HG02973 (cell line): ENCODE data around the gene ATN1.
"Not testable (repeated sequence)": the region's sequence is repeated elsewhere in the genome, so short reads cannot be mapped to it uniquely, and the experiment has no call there.

Experiments
- ATAC-seq: cut with Tn5 transposase; IDR thresholded peaks from one replicate; pipeline ENCODE4 v1.9.1; 2021; ENCODE audit warnings: moderate library complexity; ENCODE audit not compliant: unreplicated experiment

The ATN1 gene

DNA sequence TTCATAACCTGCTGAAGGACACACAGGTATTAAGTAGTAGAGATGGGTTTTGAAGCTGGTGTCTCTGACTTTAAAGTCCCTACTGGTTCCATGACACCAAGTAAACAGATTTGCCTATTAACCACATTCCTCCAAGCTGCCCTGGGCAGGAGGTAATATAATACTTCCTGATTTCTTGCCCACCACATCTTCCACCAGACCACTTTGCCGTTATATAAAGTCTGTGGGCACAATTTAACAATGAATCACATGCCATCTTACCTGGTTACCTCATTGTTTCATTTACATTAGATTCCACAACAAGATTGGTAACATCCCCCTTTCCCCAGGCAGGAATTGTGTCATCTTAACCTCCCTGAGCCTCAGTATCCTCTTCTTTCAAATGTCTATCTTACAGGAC, 24.0 kb upstream of the ATN1 start:
- ATAC-seq = no peak

DNA sequence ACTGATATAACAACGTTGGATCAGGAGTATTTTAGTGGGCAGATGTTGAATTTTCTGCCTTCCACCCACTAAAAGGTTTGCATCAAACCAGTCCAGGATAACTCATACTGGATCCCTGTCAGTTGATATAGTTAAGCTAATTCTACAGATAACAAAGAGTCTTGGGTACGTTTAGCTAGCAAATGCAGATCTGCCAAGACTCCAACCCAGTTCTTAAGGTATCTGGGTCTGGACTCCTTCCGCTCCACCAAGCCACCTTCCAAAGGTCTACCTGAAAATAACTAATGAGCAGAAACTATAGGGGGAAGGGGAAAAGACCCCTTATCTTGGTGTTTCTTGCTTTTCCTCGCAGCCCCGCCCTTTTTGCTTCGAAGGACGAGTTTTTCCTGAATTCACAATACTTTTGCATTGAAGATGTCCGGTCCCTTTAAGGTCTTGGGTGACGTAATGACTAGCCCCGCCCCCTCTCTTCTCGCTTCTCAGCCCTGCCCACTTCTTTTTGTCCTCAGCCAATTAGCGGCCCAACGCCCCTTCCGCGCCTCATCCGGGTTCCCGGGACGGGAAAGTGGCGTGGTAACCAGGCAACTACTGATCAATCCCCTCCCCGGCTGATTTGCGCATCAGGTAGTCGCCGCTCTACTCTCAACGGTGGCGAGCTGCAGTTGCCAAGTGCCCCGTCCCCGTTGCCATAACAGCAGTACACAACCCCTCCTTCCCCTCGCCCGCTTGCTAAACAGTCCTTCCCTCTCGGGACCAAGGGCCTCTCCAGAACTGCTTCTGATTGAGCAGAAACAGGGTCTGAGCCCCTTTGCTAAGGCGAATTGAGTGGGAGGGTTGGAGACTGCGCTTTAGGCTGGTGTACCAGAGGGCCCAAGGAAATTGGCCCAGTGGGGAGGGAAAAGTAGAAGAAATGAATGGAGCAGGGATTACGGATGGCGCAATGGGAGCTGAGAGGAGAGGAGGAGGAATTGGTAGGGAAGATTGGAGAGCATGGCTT, 23.2 kb upstream of the ATN1 start, which contains the start of gene LRRC23:
LRRC23 (plus strand) TSS at position 543 of the 997 bp plus-strand sequence. CDS start 812 bp downstream, outside the sequence.
- ATAC-seq = peak; percentile 84

DNA sequence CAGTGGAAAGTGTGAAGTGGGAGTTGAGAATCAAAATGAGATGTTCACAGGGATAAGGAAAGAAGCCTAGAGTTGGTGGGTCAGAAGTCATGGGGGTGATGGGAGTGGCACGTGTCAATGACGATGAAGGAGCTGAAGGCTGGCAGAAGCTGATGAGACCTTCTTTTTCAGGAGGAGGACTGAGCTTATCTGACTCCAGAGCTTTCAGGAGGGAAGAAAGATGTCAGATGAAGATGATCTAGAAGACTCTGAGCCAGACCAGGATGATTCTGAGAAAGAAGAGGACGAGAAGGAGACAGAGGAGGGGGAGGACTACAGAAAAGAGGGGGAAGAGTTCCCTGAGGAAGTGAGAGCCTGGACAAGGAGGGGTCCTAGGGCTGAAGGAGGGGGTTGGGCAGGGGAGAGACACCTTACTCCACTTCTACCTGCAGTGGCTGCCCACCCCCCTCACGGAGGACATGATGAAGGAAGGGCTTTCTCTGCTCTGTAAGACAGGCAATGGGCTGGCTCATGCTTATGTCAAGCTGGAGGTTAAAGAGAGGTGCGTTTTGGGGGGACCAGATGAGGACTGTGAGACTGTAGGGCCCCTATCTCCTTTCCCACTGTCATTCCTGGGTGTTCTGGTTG, 22.2 kb upstream of the ATN1 start:
- ATAC-seq = no peak

DNA sequence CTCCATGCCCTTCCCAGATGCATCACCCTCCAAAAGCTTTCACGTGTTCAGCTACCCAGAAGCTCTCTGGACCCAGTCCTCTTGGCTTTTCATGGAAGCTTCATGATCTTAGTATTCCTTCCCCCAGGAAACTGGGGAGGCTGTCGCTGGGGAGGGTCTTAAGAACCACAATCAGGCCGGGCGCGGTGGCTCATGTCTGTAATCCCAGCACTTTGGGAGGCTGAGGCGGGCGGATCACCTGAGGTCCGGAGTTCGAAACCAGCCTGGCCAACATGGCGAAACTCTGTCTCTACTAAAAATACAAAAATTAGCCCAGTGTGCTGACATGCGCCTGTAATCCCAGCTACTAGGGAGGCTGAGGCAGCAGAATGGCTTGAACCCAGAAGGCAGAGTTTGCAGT, 19.6 kb upstream of the ATN1 start:
- not testable (repeated sequence) for ATAC-seq

DNA sequence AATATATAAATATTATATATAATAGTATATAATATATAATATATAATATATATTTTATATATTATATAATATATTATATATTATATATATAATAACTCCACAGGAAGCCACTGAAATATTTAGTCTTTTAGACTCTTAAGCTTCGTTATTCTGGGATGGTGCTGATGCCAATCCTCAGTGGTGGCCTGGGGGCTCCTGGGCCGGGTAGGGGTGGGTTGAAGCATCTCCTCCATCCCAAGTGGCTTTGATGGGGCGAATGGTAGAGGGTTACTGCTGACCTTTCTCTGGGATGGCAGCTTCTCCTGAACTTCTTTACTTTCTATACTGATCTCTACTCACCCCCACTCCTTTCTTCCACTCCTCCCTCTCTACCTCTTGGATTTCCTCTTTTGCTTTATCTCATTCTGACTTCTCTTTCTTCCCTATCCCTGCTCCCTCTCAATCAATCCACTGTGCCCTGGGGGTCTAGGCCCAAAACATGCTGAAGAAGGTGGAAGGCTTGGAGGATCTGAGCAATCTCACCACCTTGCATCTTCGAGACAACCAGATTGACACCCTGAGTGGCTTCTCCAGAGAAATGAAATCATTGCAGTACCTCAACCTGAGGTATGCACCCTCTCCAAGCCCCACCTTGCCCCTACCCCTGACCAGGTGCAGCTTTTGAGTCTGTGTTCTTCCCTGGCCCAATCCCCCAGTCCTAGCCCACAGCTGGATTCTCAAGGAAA, 18.2 kb upstream of the ATN1 start:
- ATAC-seq = no peak

DNA sequence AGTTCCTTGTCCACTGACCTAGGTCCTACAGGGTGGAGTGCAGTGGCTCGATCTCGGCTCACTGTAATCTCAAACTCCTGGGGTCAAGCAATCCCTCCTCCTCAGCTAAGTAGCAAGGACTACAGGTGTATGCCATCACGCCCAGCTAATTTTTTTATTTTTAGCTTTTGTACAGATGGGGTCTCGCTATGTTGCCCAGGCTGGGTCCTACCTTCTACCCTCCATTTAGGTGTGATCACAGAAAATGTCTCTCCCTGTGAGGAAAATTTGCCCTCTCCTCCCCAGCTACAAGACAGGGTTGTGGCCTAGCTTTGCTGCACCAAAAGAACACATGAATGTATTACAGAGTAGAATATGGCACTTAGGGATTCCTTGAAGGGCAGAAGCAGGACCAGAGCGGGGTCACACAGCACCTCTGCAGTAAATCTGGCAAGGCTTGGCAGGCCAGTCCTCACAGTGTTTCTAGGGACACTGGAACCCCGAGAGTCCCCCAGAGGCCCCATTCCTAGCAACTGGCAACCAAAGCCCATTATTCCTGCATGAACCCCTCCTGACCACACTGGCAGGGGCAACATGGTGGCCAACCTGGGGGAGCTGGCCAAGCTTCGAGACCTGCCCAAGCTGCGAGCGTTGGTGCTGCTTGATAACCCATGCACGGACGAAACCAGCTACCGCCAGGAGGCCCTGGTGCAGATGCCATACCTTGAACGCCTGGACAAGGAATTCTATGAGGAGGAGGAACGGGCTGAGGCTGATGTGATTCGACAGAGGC, 15.4 kb upstream of the ATN1 start:
- ATAC-seq = no peak

DNA sequence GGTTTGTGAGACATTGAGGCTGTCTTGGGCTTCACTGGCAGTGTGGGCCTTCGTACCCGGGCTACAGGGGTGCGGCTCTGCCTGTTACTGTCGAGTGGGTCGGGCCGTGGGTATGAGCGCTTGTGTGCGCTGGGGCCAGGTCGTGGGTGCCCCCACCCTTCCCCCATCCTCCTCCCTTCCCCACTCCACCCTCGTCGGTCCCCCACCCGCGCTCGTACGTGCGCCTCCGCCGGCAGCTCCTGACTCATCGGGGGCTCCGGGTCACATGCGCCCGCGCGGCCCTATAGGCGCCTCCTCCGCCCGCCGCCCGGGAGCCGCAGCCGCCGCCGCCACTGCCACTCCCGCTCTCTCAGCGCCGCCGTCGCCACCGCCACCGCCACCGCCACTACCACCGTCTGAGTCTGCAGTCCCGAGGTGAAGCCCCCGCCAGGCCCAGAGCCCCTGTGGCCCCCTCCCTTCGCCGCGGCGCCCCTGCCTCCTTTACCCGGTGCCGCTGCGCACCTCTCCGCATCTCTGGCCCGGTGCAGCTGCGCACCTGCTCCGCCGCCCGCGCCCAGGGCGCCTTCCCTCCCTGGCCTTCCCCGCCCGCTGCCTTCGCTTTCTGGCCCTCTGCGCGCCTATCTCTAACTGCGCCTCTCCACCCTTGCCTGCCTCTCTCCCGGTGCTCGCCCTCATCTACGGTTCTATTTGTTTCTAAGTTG, 13.4 kb upstream of the ATN1 start, which contains the start of gene ENO2:
ENO2 (plus strand) TSS at position 335 of the 701 bp plus-strand sequence. CDS start 1,253 bp downstream, outside the sequence.
- peak; percentile 51 for ATAC-seq

DNA sequence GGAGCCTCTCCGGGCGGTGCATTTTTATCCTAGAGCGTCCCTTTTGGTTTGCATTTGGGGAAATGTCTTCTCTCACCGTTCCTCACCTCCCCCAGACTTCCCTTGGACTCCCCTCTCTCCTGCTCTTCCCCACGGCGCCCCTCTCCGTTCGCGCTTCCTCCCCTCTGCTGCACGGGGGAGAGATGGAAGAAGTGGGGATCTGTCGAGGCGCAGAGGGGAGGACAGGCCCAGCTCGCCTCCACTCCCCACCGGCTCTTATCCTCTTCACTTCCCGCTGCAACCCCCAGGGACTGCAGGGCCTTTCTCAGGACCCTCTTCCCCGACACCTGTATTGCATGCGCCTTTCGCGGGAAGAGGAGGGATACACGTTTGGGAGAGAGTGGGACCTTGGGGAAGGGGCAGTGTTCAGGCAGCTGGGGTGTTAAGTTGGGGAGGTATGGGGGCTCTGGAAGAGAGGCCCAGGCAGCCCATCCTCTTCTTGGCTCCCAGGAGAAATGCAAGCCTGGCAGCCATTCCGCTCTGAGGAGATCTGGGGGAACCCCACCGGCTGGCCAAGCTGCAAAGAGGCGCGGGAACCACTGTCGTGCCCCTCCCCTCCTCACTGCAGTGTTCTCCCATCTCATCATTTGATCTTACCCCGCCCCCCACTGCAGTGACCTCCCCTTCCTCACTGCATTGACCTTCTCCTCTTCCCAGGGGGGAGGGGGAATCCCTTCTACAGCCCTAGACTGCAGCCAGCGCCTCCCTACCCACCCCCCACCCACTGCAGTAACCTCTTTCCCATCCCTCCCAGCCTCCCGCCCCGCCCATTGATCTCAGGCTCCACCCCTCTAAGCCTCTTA, 12.6 kb upstream of the ATN1 start:
- ATAC-seq = no peak

DNA sequence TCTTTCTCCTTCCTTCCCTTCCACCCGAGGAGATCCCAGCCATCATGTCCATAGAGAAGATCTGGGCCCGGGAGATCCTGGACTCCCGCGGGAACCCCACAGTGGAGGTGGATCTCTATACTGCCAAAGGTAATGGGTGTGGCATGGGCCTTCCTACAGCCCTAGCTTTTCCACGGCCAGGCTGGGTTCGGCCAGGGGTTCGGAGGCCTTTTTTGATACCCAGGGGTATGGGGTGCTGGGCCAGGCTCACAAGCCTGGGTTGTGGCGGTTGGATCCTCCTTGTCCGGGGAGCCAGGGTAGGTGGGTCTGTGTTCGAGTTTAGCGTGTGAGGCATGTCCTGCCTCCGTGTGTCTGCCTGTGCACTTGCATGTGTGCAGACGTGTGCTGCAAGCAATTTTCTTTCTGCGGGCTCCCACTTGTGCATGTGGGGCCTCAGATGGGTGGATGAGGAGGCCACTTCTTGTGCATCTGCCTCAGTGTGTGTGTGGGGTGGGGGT, 11.9 kb upstream of the ATN1 start:
- no peak for ATAC-seq

DNA sequence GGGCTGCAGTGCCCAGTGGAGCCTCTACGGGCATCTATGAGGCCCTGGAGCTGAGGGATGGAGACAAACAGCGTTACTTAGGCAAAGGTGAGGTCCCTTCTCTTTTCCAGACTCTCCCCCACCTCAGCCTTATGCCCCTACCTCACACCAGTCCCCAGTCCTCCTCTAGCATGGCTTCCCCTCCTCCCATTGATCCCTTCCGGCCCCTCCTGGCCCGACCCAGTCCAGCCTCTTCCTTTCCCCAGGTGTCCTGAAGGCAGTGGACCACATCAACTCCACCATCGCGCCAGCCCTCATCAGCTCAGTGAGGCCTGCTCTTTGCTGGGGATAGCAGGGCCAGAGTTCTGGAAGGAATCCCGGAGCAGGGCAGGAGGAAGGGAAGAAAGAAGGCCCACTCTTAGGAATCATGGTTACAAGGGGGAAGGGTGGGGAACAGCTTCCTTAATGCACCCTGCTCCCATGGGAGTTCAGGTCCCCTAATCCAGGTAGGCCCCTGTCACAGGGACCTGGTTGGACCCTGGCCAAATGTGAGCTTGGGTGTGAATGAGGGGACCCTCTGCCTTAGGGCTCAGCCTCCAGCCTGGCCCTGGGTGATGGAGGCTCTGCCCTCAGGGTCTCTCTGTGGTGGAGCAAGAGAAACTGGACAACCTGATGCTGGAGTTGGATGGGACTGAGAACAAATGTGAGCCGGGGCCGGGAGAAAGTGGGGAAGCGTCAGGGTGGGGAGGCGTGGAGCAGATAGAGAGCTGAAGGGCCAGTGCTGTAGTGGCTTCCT, 11.1 kb upstream of the ATN1 start:
- no peak for ATAC-seq

DNA sequence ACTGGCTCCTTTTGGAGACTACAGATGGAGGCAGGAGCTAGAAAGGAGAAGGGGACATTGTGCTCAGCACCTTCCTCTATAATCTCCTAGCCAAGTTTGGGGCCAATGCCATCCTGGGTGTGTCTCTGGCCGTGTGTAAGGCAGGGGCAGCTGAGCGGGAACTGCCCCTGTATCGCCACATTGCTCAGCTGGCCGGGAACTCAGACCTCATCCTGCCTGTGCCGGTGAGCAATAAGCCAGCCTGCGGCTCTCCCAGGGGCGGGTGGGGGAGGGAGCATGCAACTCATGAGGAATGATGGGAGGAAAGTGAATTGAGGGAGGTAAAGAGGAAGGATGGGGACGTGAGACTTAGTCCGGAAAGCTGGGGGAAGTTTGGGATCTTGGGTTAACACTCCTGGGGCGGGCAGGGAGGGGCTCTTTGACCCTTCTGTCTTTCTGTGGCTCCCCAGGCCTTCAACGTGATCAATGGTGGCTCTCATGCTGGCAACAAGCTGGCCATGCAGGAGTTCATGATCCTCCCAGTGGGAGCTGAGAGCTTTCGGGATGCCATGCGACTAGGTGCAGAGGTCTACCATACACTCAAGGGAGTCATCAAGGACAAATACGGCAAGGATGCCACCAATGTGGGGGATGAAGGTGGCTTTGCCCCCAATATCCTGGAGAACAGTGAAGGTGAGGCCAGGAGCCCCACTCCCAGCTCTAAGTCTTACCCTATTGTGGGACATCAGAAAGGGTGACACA, 10.1 kb upstream of the ATN1 start:
- ATAC-seq = no peak

DNA sequence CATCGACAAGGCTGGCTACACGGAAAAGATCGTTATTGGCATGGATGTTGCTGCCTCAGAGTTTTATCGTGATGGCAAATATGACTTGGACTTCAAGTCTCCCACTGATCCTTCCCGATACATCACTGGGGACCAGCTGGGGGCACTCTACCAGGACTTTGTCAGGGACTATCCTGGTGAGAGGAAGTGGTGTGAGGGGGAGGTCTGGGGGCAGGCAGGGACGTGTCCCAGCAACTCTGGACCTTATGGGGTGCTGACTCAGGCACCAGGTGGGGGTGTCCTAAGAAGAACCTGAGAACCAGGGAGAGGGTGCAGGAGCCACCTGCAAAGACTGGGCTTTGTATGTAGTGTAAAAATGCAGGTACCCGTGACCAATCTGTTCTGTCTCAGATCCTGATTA, 8.2 kb upstream of the ATN1 start:
- ATAC-seq = no peak

DNA sequence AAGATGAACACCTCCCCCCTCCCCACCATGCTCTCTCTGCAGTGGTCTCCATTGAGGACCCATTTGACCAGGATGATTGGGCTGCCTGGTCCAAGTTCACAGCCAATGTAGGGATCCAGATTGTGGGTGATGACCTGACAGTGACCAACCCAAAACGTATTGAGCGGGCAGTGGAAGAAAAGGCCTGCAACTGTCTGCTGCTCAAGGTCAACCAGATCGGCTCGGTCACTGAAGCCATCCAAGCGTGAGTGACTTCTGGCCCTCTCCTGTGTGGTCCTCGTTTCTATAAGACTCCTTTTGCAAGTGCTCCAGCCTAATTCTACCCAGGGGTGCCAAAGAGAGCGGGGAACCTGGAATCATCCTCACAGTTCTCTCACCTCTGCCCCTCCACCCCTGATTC, 6.2 kb upstream of the ATN1 start:
- no peak for ATAC-seq

DNA sequence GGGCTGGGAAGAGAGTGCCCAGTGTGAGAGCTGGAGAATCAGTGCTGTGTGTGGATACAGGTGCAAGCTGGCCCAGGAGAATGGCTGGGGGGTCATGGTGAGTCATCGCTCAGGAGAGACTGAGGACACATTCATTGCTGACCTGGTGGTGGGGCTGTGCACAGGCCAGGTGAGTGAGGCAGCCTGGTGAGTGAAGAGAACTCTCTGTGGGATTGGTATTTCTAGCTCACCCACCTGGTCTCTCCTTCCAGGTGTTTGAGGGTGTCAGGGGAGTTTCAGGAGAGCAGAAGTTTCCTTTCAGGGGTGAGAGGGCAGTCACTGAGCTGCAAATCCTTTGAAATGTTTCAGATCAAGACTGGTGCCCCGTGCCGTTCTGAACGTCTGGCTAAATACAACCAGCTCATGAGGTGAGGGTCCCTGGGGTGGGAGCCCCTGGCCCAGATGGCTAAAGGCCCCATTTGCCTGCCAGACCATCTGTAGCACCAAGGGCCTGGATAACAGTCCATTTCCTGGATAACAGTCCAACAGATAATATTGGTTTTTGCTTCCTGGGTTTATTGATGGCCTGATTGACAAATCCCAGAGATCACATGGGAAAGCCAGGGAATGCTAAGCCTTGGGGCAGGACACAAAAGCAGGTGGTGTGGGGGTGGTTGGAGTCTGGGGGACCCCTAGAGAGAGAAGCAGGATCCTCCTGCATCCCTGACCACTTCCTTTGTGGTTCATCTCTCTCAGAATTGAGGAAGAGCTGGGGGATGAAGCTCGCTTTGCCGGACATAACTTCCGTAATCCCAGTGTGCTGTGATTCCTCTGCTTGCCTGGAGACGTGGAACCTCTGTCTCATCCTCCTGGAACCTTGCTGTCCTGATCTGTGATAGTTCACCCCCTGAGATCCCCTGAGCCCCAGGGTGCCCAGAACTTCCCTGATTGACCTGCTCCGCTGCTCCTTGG, 5.5 kb upstream of the ATN1 start:
- ATAC-seq = no peak

DNA sequence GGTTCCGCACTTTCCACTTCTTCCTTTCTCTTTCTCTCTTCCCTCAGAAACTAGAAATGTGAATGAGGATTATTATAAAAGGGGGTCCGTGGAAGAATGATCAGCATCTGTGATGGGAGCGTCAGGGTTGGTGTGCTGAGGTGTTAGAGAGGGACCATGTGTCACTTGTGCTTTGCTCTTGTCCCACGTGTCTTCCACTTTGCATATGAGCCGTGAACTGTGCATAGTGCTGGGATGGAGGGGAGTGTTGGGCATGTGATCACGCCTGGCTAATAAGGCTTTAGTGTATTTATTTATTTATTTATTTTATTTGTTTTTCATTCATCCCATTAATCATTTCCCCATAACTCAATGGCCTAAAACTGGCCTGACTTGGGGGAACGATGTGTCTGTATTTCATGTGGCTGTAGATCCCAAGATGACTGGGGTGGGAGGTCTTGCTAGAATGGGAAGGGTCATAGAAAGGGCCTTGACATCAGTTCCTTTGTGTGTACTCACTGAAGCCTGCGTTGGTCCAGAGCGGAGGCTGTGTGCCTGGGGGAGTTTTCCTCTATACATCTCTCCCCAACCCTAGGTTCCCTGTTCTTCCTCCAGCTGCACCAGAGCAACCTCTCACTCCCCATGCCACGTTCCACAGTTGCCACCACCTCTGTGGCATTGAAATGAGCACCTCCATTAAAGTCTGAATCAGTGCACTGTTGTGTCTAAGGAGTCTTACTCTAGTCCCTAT, 4.6 kb upstream of the ATN1 start:
- ATAC-seq = no peak

DNA sequence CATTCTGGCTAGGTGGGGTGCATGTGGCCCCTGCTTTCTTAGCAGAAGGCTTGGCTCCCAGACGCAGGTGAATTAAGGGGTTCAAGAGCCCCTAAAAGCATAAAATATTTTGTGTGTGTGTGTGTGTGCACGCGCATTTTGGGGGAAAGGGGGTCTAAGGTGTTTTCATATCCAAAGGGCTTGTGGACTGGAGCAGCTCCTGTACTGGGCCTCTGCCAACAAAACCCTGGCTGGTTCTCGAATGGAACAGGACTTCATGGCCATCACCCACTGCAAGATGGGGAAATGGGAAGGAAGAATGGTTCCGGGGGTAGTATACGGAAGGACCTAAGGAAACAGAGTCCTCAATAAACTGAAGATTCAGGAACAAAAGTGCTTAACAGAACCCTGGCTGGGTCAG, 3.9 kb upstream of the ATN1 start:
- no peak for ATAC-seq
